B cell (primary cell): ENCODE data around the gene TRPM2.

Source experiments
- EZH2 ChIP-seq: IDR thresholded peaks from 2 replicates; pipeline ENCODE4 v1.6.1; 2012; ENCODE audit warnings: borderline replicate concordance, low read depth, mild to moderate bottlenecking, moderate library complexity, low read length; ENCODE audit not compliant: insufficient read depth, poor library complexity, severe bottlenecking
- TF ChIP-seq, protein P1 (sequence below): fragments of 200-600 bp; IDR thresholded peaks from one replicate; pipeline ENCODE4 v1.8.0; 2022; ENCODE audit warnings: antibody characterized with exemption, mild to moderate bottlenecking

GRCh38 chr21:44477131-44477530 is 123.7 kb downstream of the TRPM2 start:
- TF ChIP-seq, protein P1, sequence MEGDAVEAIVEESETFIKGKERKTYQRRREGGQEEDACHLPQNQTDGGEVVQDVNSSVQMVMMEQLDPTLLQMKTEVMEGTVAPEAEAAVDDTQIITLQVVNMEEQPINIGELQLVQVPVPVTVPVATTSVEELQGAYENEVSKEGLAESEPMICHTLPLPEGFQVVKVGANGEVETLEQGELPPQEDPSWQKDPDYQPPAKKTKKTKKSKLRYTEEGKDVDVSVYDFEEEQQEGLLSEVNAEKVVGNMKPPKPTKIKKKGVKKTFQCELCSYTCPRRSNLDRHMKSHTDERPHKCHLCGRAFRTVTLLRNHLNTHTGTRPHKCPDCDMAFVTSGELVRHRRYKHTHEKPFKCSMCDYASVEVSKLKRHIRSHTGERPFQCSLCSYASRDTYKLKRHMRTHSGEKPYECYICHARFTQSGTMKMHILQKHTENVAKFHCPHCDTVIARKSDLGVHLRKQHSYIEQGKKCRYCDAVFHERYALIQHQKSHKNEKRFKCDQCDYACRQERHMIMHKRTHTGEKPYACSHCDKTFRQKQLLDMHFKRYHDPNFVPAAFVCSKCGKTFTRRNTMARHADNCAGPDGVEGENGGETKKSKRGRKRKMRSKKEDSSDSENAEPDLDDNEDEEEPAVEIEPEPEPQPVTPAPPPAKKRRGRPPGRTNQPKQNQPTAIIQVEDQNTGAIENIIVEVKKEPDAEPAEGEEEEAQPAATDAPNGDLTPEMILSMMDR: no peak
- TF ChIP-seq EZH2: no peak
